ENCODE results near the gene TMPRSS15. TPM values are rescaled to one million over a fixed set of nuclear protein-coding genes. Genes with fewer than 3 reads are reported as not detected.

TMPRSS15 gene
- total RNA-seq, 1 experiment from 2014 or later = not detected

DNA sequence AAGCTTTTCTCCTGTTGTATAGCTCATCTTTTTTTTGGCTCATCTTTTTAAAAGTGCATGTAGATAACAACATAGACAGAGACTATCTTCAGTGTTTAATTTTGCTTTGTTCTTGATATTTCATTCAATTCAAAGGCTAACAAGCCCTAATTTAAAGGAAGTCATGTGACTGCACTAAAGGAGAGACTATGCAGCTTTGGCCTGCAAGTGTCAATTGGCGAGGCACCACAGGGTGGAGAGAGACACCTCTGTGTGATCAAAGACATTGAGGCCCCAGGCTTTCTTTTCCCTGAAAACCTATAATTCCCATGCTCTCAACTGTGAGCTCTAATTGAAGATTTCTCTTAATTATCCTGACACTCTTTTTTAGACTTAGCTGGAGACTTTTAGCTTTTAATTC is 105.4 kb downstream of the TMPRSS15 start (continued):
- no peak for TF ChIP-seq EZH2 (IDR thresholded peaks at IDR 0.05)
- no peak for TF ChIP-seq EZH2phosphoT487 (IDR thresholded peaks at IDR 0.05; ENCODE audit: borderline replicate concordance)
- TF ChIP-seq SRF (IDR thresholded peaks at IDR 0.05; ENCODE audit: low read depth) = no peak
- TF ChIP-seq SP1 (IDR thresholded peaks at IDR 0.05; ENCODE audit: low read depth) = no peak

DNA sequence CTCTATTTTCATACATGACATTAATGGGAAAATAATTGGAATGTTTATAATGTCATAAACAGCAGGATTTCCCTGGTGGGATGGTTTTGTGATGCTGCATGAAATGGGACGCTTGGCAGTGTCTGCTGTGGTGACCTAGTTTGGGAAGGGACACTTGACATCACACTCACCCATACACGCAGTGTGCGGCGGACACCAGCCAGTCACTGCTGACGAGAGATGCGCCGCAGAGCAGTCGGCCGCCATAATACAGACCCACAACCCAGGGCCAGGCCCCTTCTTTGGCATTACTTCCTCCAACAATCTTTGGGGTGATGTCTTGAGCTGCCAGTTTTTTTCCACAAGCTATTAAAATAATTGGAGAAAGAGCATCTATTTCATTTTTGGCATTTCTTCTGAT is 109.5 kb downstream of the TMPRSS15 start:
- H3K4me1 ChIP-seq (ENCODE audit: control insufficient read depth in 1 of 2, insufficient read depth in 2 of 2, low read length in 2 of 2) = no peaks in the 10 kb centered on the region
- no peaks in the 10 kb centered on the region for H3K36me3 ChIP-seq (ENCODE audit: control insufficient read depth in 1 of 2, insufficient read depth in 2 of 2, low read length in 2 of 2)
- peaks cover 5 to 15% of the 10 kb centered on the region in 2 experiments; a peak in 3 of 4 replicates for H3K9me3 ChIP-seq (ENCODE audit: control insufficient read depth in 1 of 2, insufficient read depth in 1 of 2, low read depth in 1 of 2, low read length in 2 of 2)
- no TSS peak for BruUV-seq (replicated peaks)
- H3K9ac ChIP-seq (ENCODE audit: low read length) = no peak overlapping the region
- H3K9me2 ChIP-seq (ENCODE audit: insufficient read depth) = no peaks in the 10 kb centered on the region
- ATAC-seq (no peak), DNase-seq (ENCODE audit: low read depth, low spot score) (no peak)
- H3K27me3 ChIP-seq (ENCODE audit: insufficient read depth, low read length) = no peaks in the 10 kb centered on the region
- H3K4me3 ChIP-seq (replicated peaks in 1 of 2; ENCODE audit: low read depth in 1 of 2, low read length in 2 of 2) = no peak overlapping the region
- H3K79me2 ChIP-seq (ENCODE audit: insufficient read depth, low read length) = no peaks in the 10 kb centered on the region
- H2AFZ ChIP-seq (ENCODE audit: low read depth, low read length, poor library complexity, severe bottlenecking) = no peak overlapping the region
- no peak overlapping the region for H3K4me2 ChIP-seq (ENCODE audit: low read length)
- TF ChIP-seq POLR2A (IDR thresholded peaks at IDR 0.05; ENCODE audit: borderline replicate concordance, extremely low read depth, insufficient read depth, insufficient read length) = no peak
- TF ChIP-seq, protein P1, sequence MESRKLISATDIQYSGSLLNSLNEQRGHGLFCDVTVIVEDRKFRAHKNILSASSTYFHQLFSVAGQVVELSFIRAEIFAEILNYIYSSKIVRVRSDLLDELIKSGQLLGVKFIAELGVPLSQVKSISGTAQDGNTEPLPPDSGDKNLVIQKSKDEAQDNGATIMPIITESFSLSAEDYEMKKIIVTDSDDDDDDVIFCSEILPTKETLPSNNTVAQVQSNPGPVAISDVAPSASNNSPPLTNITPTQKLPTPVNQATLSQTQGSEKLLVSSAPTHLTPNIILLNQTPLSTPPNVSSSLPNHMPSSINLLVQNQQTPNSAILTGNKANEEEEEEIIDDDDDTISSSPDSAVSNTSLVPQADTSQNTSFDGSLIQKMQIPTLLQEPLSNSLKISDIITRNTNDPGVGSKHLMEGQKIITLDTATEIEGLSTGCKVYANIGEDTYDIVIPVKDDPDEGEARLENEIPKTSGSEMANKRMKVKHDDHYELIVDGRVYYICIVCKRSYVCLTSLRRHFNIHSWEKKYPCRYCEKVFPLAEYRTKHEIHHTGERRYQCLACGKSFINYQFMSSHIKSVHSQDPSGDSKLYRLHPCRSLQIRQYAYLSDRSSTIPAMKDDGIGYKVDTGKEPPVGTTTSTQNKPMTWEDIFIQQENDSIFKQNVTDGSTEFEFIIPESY (IDR thresholded peaks at IDR 0.05; ENCODE audit: extremely low read depth, insufficient replicate concordance, low read length) = no peak
- intact Hi-C loops (cut with micrococcal nuclease) = no loop called here
- no peaks in the 10 kb centered on the region for H4K20me1 ChIP-seq (ENCODE audit: insufficient read depth)
- CTCF ChIA-PET = no interaction called here
- no peak overlapping the region for H3K27ac ChIP-seq (ENCODE audit: low read depth, low read length)
- RAD21 ChIA-PET (ENCODE audit: low non-redundant PET in 1 of 2, low total read pairs in 2 of 2, uncharacterized antibody in 2 of 2, unreplicated experiment in 2 of 2) = no interaction called here
- POLR2A ChIA-PET = no interaction called here

DNA sequence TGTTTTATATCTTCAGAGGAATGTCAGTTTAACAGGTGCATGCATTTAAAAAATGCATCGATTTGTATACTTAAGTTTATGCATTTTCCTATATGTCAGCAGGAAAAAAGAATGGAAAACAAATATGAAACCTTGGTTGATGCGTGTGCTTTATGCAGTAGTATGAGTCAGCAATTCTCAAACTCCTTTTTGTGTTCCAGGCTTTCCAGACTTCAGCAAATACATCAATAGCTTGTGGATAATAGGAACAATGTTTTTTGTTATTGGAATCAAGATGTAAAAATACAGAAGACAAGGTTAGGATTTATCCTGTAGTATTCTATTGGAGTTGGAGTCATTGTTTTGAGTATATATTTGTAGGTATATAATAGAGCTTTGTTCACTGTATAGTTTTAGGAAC is 113.7 kb downstream of the TMPRSS15 start:
- Histone ChIP-seq H3K4me1 (ENCODE audit: control insufficient read depth in 1 of 2, insufficient read depth in 2 of 2, low read length in 2 of 2) (no peaks in the 10 kb centered on the region), H3K9me3 (ENCODE audit: control insufficient read depth in 1 of 2, insufficient read depth in 1 of 2, low read depth in 1 of 2, low read length in 2 of 2) (peaks cover 3 to 25% of the 10 kb centered on the region in 2 experiments; a peak in 2 of 4 replicates), H2AFZ (ENCODE audit: low read depth, low read length, poor library complexity, severe bottlenecking) (no peak overlapping the region), H3K27me3 (ENCODE audit: insufficient read depth, low read length) (no peaks in the 10 kb centered on the region), H3K4me3 (replicated peaks in 1 of 2; ENCODE audit: low read depth in 1 of 2, low read length in 2 of 2) (no peak overlapping the region), H3K9me2 (ENCODE audit: insufficient read depth) (no peaks in the 10 kb centered on the region), H3K79me2 (ENCODE audit: insufficient read depth, low read length) (no peaks in the 10 kb centered on the region), H3K36me3 (ENCODE audit: control insufficient read depth in 1 of 2, insufficient read depth in 2 of 2, low read length in 2 of 2) (no peaks in the 10 kb centered on the region), H3K27ac (ENCODE audit: low read depth, low read length) (no peak overlapping the region), H3K9ac (ENCODE audit: low read length) (no peak overlapping the region), H4K20me1 (ENCODE audit: insufficient read depth) (no peaks in the 10 kb centered on the region), H3K4me2 (ENCODE audit: low read length) (no peak overlapping the region)
- ChIA-PET RAD21 (ENCODE audit: low non-redundant PET in 1 of 2, low total read pairs in 2 of 2, uncharacterized antibody in 2 of 2, unreplicated experiment in 2 of 2) (no interaction called here), POLR2A (no interaction called here), CTCF (no interaction called here)
- intact Hi-C loops (cut with micrococcal nuclease) = no loop called here
- ATAC-seq (no peak), DNase-seq (ENCODE audit: low read depth, low spot score) (no peak)
- no TSS peak for BruUV-seq (replicated peaks)
- TF ChIP-seq SIN3A (IDR thresholded peaks at IDR 0.05; ENCODE audit: low read depth) = no peak
- no peak for TF ChIP-seq POLR2A (IDR thresholded peaks at IDR 0.05; ENCODE audit: borderline replicate concordance, extremely low read depth, insufficient read depth, insufficient read length)
- no peak for TF ChIP-seq TCF7L2 (IDR thresholded peaks at IDR 0.05; ENCODE audit: borderline replicate concordance, extremely low read depth, insufficient read depth, insufficient read length)
- no peak for TF ChIP-seq POLR2AphosphoS5 (IDR thresholded peaks at IDR 0.05; ENCODE audit: low read depth, low read length)
- TF ChIP-seq, protein P2, sequence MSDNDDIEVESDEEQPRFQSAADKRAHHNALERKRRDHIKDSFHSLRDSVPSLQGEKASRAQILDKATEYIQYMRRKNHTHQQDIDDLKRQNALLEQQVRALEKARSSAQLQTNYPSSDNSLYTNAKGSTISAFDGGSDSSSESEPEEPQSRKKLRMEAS (IDR thresholded peaks at IDR 0.05) = no peak
- no peak for TF ChIP-seq EZH2 (IDR thresholded peaks at IDR 0.05)
- TF ChIP-seq JUND (IDR thresholded peaks at IDR 0.05) = no peak
- no peak for TF ChIP-seq CBX3 (IDR thresholded peaks at IDR 0.05; ENCODE audit: low read depth)
- TF ChIP-seq, protein P3, sequence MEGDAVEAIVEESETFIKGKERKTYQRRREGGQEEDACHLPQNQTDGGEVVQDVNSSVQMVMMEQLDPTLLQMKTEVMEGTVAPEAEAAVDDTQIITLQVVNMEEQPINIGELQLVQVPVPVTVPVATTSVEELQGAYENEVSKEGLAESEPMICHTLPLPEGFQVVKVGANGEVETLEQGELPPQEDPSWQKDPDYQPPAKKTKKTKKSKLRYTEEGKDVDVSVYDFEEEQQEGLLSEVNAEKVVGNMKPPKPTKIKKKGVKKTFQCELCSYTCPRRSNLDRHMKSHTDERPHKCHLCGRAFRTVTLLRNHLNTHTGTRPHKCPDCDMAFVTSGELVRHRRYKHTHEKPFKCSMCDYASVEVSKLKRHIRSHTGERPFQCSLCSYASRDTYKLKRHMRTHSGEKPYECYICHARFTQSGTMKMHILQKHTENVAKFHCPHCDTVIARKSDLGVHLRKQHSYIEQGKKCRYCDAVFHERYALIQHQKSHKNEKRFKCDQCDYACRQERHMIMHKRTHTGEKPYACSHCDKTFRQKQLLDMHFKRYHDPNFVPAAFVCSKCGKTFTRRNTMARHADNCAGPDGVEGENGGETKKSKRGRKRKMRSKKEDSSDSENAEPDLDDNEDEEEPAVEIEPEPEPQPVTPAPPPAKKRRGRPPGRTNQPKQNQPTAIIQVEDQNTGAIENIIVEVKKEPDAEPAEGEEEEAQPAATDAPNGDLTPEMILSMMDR (IDR thresholded peaks at IDR 0.05 in 2 of 3, conservative IDR thresholded peaks at IDR 0.05 in 1 of 3; ENCODE audit: borderline replicate concordance in 1 of 3, insufficient read depth in 1 of 3, low read depth in 2 of 3, low read length in 2 of 3) = no peak
- no peak for TF ChIP-seq EGR1 (IDR thresholded peaks at IDR 0.05; ENCODE audit: low read depth)
- TF ChIP-seq CEBPB (IDR thresholded peaks at IDR 0.05; ENCODE audit: low read depth) = no peak

All from HCT116 (cell line).